VCaP (cell line): ENCODE results near the gene CFAP73.

Experiments used
- H3K27ac ChIP-seq: fragments of 450-650 bp; 2 replicates; pipeline ENCODE4 v1.5.1; 2017
- CTCF ChIP-seq: fragments of 450-650 bp; conservative IDR thresholded peaks from 2 replicates; pipeline ENCODE4 v1.5.1; 2017; ENCODE audit warnings: mild to moderate bottlenecking, moderate library complexity

Gene CFAP73

GRCh38 chr12:113170926-113171325 is 21.4 kb downstream of the CFAP73 start:
- no peak overlapping the region for H3K27ac ChIP-seq
- no peak for TF ChIP-seq CTCF

GRCh38 chr12:113171543-113171942 is 22.0 kb downstream of the CFAP73 start:
- TF ChIP-seq CTCF: no peak
- H3K27ac ChIP-seq: no peak overlapping the region

- no peak for TF ChIP-seq CTCF
- no peak overlapping the region for H3K27ac ChIP-seq
These were observed 22.7 kb downstream of the CFAP73 start for GRCh38 chr12:113172185-113172584.

- TF ChIP-seq CTCF: no peak
- H3K27ac ChIP-seq: no peak overlapping the region
These were observed 23.7 kb downstream of the CFAP73 start for GRCh38 chr12:113173081-113173698.

GRCh38 chr12:113174461-113175384 is 25.2 kb downstream of the CFAP73 start:
- peak; percentile 99 for TF ChIP-seq CTCF
- H3K27ac ChIP-seq: no peak overlapping the region

- TF ChIP-seq CTCF: no peak
- H3K27ac ChIP-seq: no peak overlapping the region
These were observed 29.5 kb downstream of the CFAP73 start for GRCh38 chr12:113179023-113179422.

- no peak overlapping the region for H3K27ac ChIP-seq
- TF ChIP-seq CTCF: no peak
These were observed 30.8 kb downstream of the CFAP73 start for GRCh38 chr12:113180333-113180732.
